ENCODE results near the gene E2F3. TPM values are rescaled to one million over a fixed set of nuclear protein-coding genes. Genes with fewer than 3 reads are reported as not detected.

The E2F3 gene
- total RNA-seq, 4 donors from 2014 or later, result 5.8 to 10.7 (median 9.1) TPM

DNA sequence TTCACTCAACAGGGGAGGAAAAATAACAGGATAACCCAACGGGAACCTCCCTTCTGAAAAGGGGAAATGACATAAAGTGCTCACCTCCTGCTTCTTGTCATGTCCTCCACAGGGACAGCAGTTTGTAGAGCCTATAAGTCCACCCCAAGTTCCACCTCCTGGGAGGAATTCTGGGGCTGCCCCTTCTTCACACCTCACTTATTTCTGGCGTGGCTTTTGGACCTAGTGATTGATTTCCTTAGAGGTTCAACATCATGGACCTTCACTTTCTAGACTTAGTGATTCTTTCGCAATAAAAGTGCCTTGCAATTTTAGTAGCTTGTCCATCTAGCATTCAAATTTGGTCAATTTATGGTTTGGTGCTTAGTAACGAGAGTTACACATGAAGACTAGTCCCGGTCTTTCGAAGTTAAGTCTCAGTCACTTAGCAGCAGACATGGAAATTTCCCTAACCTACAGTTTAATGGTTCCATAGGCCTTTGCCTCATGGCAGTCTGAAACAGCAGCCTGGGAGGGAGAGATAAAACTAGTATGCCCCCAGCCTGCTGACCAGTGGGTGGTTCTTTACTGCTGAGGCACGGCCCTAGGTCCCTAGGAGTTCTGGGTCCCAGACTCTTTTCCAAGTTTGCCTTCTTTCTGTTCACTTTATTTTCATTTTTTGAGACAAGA is 73.3 kb downstream of the E2F3 start:
- TF ChIP-seq, protein P1, sequence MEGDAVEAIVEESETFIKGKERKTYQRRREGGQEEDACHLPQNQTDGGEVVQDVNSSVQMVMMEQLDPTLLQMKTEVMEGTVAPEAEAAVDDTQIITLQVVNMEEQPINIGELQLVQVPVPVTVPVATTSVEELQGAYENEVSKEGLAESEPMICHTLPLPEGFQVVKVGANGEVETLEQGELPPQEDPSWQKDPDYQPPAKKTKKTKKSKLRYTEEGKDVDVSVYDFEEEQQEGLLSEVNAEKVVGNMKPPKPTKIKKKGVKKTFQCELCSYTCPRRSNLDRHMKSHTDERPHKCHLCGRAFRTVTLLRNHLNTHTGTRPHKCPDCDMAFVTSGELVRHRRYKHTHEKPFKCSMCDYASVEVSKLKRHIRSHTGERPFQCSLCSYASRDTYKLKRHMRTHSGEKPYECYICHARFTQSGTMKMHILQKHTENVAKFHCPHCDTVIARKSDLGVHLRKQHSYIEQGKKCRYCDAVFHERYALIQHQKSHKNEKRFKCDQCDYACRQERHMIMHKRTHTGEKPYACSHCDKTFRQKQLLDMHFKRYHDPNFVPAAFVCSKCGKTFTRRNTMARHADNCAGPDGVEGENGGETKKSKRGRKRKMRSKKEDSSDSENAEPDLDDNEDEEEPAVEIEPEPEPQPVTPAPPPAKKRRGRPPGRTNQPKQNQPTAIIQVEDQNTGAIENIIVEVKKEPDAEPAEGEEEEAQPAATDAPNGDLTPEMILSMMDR (IDR thresholded peaks at IDR 0.05), result no peak
- DNase-seq (ENCODE audit: low spot score) (no peak), ATAC-seq (ENCODE audit: low FRiP score) (no peak)

DNA sequence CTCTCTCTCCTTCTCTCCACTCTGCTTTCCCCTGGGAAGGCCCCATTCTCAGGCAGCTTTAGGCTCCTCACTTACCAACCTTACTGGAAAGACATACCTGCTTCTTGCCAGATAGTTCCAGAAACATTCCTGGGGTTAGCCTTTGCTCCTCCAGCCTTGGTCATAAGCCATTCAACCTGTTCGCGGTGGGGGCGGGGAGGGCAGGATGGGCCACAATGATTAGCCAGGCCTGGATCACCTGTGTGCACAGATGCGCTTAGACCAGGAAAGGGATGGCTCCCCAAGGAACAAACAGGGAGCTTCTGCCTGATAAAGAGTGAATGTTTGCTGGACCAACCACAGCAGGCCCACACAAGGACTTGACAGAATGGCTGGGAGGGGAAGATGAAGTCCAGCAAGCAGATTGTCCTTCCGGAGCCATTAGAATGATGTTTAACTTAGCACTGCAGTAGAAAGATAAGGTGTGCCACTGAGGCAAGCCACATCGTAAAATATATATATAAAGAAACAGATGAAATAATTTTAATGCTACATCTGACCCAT is 74.9 kb downstream of the E2F3 start:
- DNase-seq (ENCODE audit: low spot score), result no peak
- TF ChIP-seq, protein P1 (IDR thresholded peaks at IDR 0.05), result no peak
- no peak for ATAC-seq (ENCODE audit: low FRiP score)

DNA sequence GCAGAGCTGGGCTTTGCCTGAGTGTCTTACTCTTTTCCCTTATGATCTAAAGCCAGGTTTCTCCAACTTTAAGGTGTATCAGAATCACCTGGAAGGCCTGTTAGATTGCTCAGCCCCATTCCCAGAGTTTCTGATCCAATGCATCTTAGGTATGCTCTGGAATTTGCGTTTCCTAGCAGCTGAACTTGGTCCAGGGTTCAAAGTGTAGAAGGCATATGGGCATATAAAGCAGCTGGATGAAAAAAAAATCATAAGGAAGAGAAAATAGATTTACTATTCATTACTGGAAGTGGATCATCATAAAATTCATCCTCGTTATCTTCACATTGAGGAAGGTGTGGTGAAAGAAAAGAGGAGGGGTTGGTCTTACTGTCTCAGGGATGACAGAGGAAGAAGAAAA is 75.8 kb downstream of the E2F3 start:
- ATAC-seq (ENCODE audit: low FRiP score) (no peak), DNase-seq (ENCODE audit: low spot score) (no peak)
- TF ChIP-seq, protein P1 (IDR thresholded peaks at IDR 0.05), result no peak

DNA sequence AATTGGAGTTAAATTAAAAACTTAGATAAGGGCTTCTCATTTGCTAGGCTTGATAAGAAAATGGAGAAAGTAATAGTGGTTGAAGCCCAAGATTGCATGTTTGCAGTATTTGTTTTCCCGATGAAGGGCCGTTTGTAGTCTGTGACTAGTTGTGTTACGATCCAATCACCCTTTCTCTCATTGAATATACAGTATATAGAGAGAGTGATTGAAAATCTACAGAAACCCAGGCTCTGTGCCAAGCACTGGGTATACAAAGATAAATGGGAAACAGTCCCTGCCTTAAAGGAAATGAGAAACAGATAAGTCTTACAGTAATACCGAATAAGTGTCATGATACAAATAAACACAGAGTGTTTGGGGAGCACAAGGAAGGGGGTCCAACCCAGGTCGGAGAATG is 77.4 kb downstream of the E2F3 start:
- no peak for ATAC-seq (ENCODE audit: low FRiP score)
- DNase-seq (ENCODE audit: low spot score), result no peak
- TF ChIP-seq, protein P1 (IDR thresholded peaks at IDR 0.05), result no peak

DNA sequence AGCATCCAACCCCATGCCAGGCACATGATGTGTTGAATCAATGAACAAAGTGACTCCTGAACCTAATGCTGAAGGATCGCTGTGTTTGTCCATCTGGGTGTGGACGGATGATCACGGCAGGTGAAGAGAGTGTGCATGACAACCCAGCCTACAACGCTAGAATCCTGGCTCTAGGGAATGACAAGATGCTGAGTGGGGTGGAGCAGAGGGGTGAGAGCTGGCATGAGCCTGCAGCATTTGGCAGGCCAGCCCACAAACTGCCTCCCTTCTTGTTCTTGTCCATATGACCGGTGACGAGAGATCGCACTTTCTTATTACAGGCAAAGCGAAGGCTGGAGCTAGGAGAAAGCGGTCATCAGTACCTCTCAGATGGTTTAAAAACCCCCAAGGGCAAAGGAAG is 77.8 kb downstream of the E2F3 start:
- TF ChIP-seq, protein P1 (IDR thresholded peaks at IDR 0.05), result no peak
- no peak for DNase-seq (ENCODE audit: low spot score)
- ATAC-seq (ENCODE audit: low FRiP score), result no peak

DNA sequence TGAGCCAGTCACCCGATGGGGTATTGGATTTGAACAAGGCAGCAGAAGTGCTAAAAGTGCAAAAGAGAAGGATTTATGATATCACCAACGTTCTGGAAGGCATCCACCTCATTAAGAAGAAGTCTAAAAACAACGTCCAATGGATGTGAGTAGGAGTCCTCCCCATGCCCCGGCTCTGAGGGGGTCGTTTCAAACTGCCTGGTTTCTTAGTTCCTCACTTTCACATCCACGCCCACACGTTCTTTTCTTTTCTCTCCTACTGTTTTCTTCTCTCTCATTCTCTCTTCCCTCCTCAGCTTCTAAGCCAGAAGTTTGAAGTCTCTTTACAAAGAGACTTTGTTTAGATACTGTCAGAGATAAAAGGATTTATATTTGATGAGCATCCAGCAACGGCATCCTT is 79.6 kb downstream of the E2F3 start:
- ATAC-seq (ENCODE audit: low FRiP score) (no peak), DNase-seq (ENCODE audit: low spot score) (no peak)
- TF ChIP-seq, protein P1 (IDR thresholded peaks at IDR 0.05), result no peak

DNA sequence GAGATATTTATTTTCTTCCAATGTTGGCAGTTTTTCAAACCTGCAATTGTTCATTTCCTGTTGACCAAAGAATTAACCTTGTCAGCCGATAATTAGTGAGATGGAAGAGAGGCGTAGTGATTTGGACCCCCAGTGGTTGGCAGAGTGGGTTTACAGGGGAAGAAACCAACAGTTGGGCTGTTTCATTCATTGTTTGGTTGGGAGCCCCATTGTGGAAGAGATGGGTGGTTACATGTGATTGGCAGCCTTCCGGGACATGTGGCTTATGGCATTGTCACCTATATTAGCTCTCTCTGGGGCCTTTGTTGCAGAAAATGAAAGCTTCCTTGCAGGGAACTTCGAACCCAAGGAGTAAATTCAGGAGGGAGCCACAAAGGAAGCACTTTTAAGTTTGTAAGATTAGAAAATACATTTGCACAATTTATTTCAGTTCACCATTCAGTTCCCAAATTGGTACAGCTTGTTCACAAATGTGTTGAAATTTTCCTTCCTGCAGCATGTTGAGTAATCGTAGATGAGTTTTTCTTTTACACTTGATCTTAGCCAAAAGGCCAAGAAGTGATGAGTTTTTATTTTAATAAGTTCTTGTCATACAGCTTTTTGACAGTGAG is 82.3 kb downstream of the E2F3 start:
- no peak for DNase-seq (ENCODE audit: low spot score)
- ATAC-seq (ENCODE audit: low FRiP score), result no peak
- TF ChIP-seq, protein P1 (IDR thresholded peaks at IDR 0.05), result no peak

Data from omental fat pad (tissue), 4 donors.